8988T (cell line): ENCODE results near the gene WDR48.

Experiments used
- DNase-seq: peaks from one replicate; pipeline ENCODE4 v3.0.0; 2011

Gene WDR48

DNA sequence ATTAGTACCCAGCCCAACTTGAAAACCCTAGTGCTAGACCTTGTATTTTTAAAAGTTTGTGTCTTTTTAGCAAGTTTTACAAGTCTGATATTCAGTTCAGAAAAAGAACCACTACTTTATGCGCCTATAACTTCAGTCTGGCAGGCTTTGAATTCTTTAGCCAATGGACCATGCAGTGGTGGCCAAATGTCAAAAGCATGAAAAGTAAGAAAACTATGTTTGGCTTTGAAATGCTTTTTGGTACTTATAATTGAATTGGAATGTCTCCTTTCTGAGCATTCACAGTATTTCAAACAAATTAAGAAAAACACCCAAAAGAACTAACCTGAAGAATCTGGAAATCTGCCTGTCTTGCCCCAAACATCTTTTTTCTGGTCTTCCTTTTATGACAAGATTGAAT, 12.8 kb downstream of the WDR48 start:
- no peak for DNase-seq

DNA sequence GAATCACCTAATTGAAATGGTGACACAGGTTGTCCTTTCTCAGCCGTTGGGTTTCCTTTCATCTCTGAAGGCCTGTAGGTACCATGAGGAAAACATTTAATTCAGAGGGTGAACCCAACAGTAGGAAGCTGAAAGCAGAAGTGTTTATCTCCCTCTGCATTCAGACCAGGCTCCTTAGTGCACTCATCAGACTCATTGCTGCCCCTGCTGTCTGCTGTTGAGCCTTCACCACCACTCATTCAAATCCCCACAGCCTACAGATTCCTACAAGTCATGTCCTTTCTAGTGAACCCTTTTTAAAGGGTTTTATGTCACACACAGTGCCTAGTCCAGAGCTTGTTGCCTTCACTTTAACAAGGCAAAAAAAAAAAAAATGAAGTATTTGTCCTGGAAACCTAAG, 13.4 kb downstream of the WDR48 start:
- peak; percentile 22 for DNase-seq

DNA sequence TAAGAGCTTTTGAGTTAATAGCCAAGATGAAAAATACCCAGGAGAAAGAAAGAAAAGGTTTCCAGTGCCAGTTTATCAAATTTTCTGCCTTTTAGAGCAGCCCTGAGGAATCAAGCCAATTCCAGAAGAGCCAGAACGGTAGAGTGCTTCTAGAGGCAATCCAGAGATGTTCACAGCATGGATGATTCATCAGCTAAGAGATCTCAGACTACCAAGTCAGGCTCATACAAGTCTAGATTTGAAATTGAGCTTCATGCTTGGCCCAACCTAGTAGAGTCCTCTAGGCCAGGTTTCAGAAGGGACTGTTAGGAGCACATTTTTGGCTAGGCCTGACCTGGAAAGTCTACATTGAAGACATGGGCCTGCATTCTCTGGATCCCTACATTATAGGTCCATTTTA, 15.5 kb downstream of the WDR48 start:
- no peak for DNase-seq

- DNase-seq: no peak
These were observed 16.7 kb downstream of the WDR48 start for GRCh38 chr3:39068556-39068955.

DNA sequence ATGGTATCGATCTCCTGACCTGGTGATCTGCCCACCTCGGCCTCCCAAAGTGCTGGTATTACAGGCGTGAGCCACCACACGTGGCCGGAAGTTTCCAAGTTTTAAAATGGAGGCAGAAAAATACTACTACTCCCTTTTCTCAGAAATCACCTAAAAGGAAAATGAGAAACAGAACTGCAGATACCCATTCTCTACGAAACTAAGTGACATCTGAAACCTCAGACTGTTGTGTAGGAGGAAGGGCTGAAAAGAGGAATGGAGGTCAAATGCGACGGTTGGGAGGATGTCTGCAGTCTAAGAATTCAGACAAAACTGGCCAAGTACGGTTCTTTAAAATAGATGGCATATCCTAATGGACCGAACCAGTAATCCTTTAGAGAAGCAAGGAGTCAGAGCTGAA, 24.1 kb downstream of the WDR48 start:
- no peak for DNase-seq

GRCh38 chr3:39079530-39079929, 27.7 kb downstream of the WDR48 start:
- DNase-seq: no peak

- DNase-seq: no peak
These were observed 28.2 kb downstream of the WDR48 start for GRCh38 chr3:39080026-39080425.

GRCh38 chr3:39082666-39083313, 31.0 kb downstream of the WDR48 start:
- DNase-seq: no peak

GRCh38 chr3:39086144-39086543, 34.3 kb downstream of the WDR48 start:
- DNase-seq: no peak

DNA sequence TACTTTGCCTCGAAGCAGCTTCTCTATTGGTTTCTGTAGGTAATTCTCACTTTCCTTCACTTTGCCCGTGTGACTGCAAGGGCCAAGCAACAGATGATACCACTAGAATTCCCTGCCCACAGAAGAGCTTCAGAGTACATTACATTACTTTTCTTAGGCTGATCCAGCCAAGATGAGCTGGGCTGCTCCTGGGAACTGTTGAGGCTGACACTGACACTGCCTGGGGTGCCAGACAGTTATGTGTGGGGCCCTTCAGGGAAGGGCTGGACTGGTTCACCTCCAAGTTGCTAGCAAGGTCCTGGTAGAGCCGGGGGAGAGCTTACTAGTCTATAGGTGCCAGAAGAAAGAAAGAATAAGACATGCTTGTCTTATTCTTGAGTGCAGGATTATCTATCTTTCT, 36.6 kb downstream of the WDR48 start:
- DNase-seq: no peak

GRCh38 chr3:39088889-39089288, 37.1 kb downstream of the WDR48 start:
- no peak for DNase-seq

GRCh38 chr3:39090922-39091321, 39.1 kb downstream of the WDR48 start:
- DNase-seq: no peak

DNA sequence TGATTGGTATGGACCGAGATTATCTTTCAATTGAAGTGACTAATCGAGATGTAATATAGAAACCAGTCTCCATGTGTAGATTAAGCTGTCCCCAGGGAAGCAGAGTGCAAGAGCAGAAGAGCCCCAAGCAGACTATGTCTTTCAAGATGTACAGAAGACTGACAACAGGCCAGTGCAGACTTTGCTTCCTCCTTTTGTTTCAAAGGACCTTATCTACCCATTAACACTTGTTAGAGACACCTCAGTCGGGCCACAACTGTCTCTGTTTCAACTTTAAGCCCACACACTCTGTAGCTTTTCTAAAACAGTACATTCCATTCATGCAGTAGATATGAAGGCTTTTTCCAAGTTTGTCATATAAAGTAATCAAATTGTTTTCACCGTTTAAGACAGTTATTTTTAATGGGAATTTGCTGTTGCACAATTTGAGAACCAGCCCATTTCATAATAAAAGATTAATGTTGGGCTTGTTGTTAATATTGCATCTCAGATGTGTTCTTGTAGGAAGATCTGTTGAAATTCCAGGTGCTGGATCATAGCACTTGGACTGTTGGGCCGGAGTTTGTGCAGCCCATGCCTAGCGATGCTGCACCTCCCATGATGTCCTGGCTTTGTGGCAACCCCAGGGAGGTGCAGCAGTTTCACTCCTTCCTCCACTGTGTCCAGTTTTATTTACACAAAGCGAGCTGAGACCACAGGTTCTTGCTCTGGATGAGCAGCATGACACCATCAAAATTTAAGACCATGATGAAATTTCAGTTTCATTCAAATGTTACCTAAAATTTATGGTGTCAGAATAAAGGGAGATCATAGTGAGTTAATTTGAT, 43.2 kb downstream of the WDR48 start:
- no peak for DNase-seq

DNA sequence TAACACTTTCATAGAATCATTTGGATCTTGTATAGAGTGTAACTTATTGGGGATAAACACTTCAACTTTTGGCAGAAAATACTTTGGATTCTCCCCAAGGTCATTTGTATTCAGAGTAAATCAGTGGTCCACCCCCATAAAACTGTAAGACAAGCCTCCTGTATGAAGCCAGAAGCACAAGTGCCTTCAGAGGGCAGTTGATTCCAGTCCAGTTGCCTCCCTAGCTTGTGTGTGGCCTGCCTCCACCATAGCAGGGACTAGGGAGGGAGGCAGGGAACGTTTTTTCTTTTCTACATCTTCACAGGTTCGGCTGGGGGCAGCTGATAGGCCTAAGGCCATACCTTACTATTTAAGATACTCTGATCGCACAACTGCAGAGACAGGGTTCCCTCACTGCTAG, 44.0 kb downstream of the WDR48 start:
- no peak for DNase-seq

- no peak for DNase-seq
These were observed 45.0 kb downstream of the WDR48 start for GRCh38 chr3:39096775-39097174.

DNA sequence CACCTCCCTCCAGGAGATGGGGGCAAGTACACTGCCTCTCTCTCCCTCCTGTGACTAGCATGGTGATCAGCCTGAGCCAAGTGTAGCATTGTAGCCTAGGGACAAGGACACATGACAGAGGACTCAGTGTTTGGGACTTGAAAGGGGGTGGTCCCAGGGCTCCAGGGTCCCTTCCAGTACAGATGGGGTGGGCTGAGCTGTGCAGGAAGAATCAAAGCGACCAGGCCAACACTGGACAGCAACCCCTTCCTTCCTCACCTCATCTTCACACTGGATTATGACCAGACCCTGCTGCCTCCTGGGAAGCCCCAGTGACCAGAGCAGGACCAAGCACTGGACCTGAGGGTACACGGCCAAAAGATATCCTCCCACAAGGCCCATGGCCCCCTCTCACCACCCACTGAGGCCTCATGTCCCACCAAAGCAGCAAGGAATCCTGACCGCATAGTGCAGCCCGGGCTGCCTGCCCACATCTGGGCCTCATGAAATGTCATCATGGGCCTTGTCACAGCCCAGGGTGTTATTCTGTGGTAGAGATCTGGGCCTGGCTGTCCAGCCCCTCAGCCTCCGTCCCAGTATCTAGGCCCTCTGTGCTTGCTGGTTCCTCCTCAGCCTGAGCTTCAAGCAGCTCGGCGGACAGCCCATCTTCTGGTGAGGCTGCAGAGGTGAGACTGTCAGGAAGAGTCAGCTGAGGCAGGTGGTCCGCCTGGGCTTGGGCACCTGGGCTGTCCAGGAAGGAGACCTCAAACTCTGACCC, 46.1 kb downstream of the WDR48 start:
- no peak for DNase-seq

- DNase-seq: no peak
These were observed 46.7 kb downstream of the WDR48 start for GRCh38 chr3:39098473-39099000.

- DNase-seq: no peak
These were observed 47.4 kb downstream of the WDR48 start for GRCh38 chr3:39099242-39099641.

- no peak for DNase-seq
These were observed 48.1 kb downstream of the WDR48 start for GRCh38 chr3:39099738-39100499.

- DNase-seq: no peak
These were observed 48.7 kb downstream of the WDR48 start for GRCh38 chr3:39100500-39100886.

DNA sequence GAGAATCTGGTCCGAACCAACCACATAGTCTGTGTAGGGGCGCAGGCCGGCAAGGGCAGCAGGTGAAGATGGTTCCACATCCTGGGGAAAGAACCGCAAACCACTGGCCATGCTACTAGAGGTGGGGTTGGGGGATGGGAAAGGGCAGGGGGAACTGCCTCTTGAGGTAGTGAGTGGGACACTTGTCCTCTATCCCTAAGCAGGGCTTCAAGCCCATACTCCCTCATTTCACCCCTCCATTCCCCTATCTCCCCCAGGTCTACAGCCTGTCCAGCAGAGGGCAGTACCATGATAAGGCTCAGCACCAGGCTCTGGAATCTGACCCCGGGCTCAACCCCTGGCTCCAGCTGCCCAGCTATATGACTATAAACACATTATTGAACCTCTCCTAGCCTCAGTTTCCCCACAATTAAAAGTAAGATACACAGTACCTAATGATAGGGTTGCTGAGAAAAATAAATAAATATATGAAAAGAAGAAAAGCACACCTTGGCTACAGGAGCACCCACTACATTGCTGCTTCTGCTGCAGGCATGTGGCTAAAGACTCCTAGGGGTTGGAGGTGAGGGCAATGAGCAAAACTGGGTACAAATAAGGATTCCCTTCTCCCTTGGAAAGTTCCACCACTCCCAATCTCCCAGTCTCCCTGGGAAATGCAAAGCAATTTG, 49.3 kb downstream of the WDR48 start:
- DNase-seq: peak; percentile 94
